HCT116 (cell line): Measurements from ENCODE around the gene NUDT14. TPM values are rescaled to one million over a fixed set of nuclear protein-coding genes. Genes with fewer than 3 reads are reported as not detected.

Experiments
- ATAC-seq: fragments of 200-7000 bp; cut with Tn5 transposase; 2 replicates; pipeline ENCODE4 v1.9.1; 2020; ENCODE audit warnings: mild to moderate bottlenecking, moderate library complexity
- BruUV-seq: library from RNA; stranded (reverse); fragments of 400-500 nt; replicated peaks from 2 replicates; lab custom pipeline; 2021; lab: Mats Ljungman, UMichigan
- CTCF ChIA-PET: fragments of 300-600 bp; sonication (Branson Sonifier 250); formaldehyde crosslinking; loops from one replicate; lab custom pipeline; 2021; ENCODE audit warnings: antibody characterized with exemption; lab: Charles Lee
- POLR2A ChIA-PET: fragments of 300-600, 350-600 bp; sonication (Branson Sonifier 250); formaldehyde crosslinking; loops from one replicate; lab custom pipeline; 2021; ENCODE audit warnings: antibody characterized with exemption; lab: Charles Lee
- RAD21 ChIA-PET, 2 experiments: fragments of 300-600 bp; sonication (Branson Sonifier 250); formaldehyde crosslinking; loops; one replicate each; lab custom pipeline; 2023; ENCODE audit warnings: low total read pairs in 2 of 2; ENCODE audit not compliant: uncharacterized antibody in 2 of 2, unreplicated experiment in 2 of 2, low non-redundant PET in 1 of 2; lab: Charles Lee
- DNase-seq: peaks from one replicate; pipeline ENCODE4 v3.0.0-alpha.2; 2010; ENCODE audit warnings: low read depth, low spot score
- H2AFZ ChIP-seq: fragments of 200-600 bp; shearing (Covaris generic), sonication (generic); 2 replicates; pipeline ENCODE4 v1.6.1; 2017; ENCODE audit warnings: low read depth, mixed run types, mixed read lengths, antibody characterized with exemption, low read length; ENCODE audit not compliant: poor library complexity, severe bottlenecking
- H3K27ac ChIP-seq: 2 replicates; pipeline ENCODE4 v1.5.1; 2012; ENCODE audit warnings: low read depth, low read length
- H3K27me3 ChIP-seq: fragments of 200-600 bp; sonication (generic); 2 replicates; pipeline ENCODE4 v1.6.1; 2016; ENCODE audit warnings: mixed run types, low read length, mixed read lengths; ENCODE audit not compliant: insufficient read depth
- H3K36me3 ChIP-seq, 2 experiments: fragments of 200-500 bp in 1 of 2; fragments of 200-600 bp in 1 of 2; sonication (Bioruptor generic) in 1 of 2; sonication (generic) in 1 of 2; 2 replicates each; pipeline versions ENCODE4 v1.5.1 to v1.6.1; 2014 to 2016; ENCODE audit warnings: low read length in 2 of 2, inconsistent platforms in 1 of 2, mixed read lengths in 1 of 2, mixed run types in 1 of 2; ENCODE audit not compliant: insufficient read depth in 2 of 2, control insufficient read depth in 1 of 2
- H3K4me1 ChIP-seq, 2 experiments: fragments of 200-600 bp in 1 of 2; sonication (generic) in 1 of 2; 2 replicates each; pipeline versions ENCODE4 v1.5.1 to v1.6.1; 2012 to 2017; ENCODE audit warnings: low read length in 2 of 2, inconsistent platforms in 1 of 2, mild to moderate bottlenecking in 1 of 2, mixed read lengths in 1 of 2, mixed run types in 1 of 2, moderate library complexity in 1 of 2; ENCODE audit not compliant: insufficient read depth in 2 of 2, control insufficient read depth in 1 of 2
- H3K4me2 ChIP-seq: fragments of 200-600 bp; sonication (generic); 2 replicates; pipeline ENCODE4 v1.6.1; 2017; ENCODE audit warnings: mixed run types, low read length, mixed read lengths
- H3K4me3 ChIP-seq, 2 experiments: fragments of 200-600 bp in 1 of 2; sonication (generic) in 1 of 2; replicated peaks in 1 of 2; 2 replicates each; pipeline ENCODE4 v1.5.1; 2011 to 2016; ENCODE audit warnings: low read length in 2 of 2, control low read depth in 1 of 2, low read depth in 1 of 2, mild to moderate bottlenecking in 1 of 2, mixed read lengths in 1 of 2, mixed run types in 1 of 2
- H3K79me2 ChIP-seq: fragments of 200-600 bp; sonication (generic); 2 replicates; pipeline ENCODE4 v1.6.1; 2017; ENCODE audit warnings: mild to moderate bottlenecking, mixed run types, low read length, moderate library complexity, mixed read lengths; ENCODE audit not compliant: insufficient read depth
- H3K9ac ChIP-seq: fragments of 200-600 bp; sonication (generic); 2 replicates; pipeline ENCODE4 v1.6.1; 2016; ENCODE audit warnings: low read length, mixed read lengths
- H3K9me2 ChIP-seq: fragments of 200-600 bp; sonication (generic), shearing (Covaris generic); 2 replicates; pipeline ENCODE4 v1.6.1; 2017; ENCODE audit warnings: mixed run types, mild to moderate bottlenecking, moderate library complexity; ENCODE audit not compliant: insufficient read depth
- H3K9me3 ChIP-seq, 2 experiments: fragments of 200-500 bp in 1 of 2; fragments of 200-600 bp in 1 of 2; sonication (Bioruptor generic) in 1 of 2; sonication (generic) in 1 of 2; 2 replicates each; pipeline ENCODE4 v1.6.1; 2014 to 2017; ENCODE audit warnings: low read length in 2 of 2, mixed read lengths in 2 of 2, inconsistent platforms in 1 of 2, low read depth in 1 of 2, mild to moderate bottlenecking in 1 of 2, mixed run types in 1 of 2, moderate library complexity in 1 of 2; ENCODE audit not compliant: control insufficient read depth in 1 of 2, insufficient read depth in 1 of 2
- H4K20me1 ChIP-seq: fragments of 200-600 bp; sonication (generic), shearing (Covaris generic); 2 replicates; pipeline ENCODE4 v1.6.1; 2017; ENCODE audit warnings: mixed run types, mild to moderate bottlenecking, moderate library complexity; ENCODE audit not compliant: insufficient read depth
- CBX3 ChIP-seq: IDR thresholded peaks from 2 replicates; pipeline ENCODE4 v1.6.1; 2012; ENCODE audit warnings: low read depth
- CTCF ChIP-seq, 3 experiments: fragments of 200-600 bp in 1 of 3; sonication (generic) in 1 of 3; IDR thresholded peaks in 2 of 3; conservative IDR thresholded peaks in 1 of 3; 2 replicates each; pipeline ENCODE4 v1.5.1; 2012 to 2017; ENCODE audit warnings: low read depth in 2 of 3, low read length in 2 of 3, antibody characterized with exemption in 1 of 3, borderline replicate concordance in 1 of 3, control low read depth in 1 of 3, mild to moderate bottlenecking in 1 of 3, mixed read lengths in 1 of 3, mixed run types in 1 of 3, moderate library complexity in 1 of 3; ENCODE audit not compliant: insufficient read depth in 1 of 3
- ELF1 ChIP-seq: IDR thresholded peaks from 2 replicates; pipeline ENCODE4 v1.6.1; 2012; ENCODE audit warnings: low read depth, borderline replicate concordance
- EZH2 ChIP-seq: fragments of 200-600 bp; sonication (generic); IDR thresholded peaks from 2 replicates; pipeline ENCODE4 v1.6.1; 2017; ENCODE audit warnings: antibody characterized with exemption, mixed run types
- FOSL1 ChIP-seq: IDR thresholded peaks from 2 replicates; pipeline ENCODE4 v1.6.1; 2012; ENCODE audit warnings: low read depth
- POLR2AphosphoS5 ChIP-seq: IDR thresholded peaks from 2 replicates; pipeline ENCODE4 v1.6.1; 2011; ENCODE audit warnings: mild to moderate bottlenecking, low read depth, low read length, moderate library complexity
- TCF7L2 ChIP-seq: IDR thresholded peaks from 2 replicates; pipeline ENCODE4 v1.7.0; 2011; ENCODE audit warnings: borderline replicate concordance, inconsistent platforms; ENCODE audit not compliant: insufficient read depth, insufficient read length; ENCODE audit errors: extremely low read depth
- intact Hi-C: fragments of 100-400 bp; cut with micrococcal nuclease; formaldehyde crosslinking; loops from 2 replicates; pipeline ENCODE4 v1.10.0; 2022
- total RNA-seq: library from RNA; stranded (reverse); gene quantifications from one replicate; pipeline ENCODE4 v1.2.1, GENCODE V29; 2021; ENCODE audit not compliant: unreplicated experiment

The NUDT14 gene
- total RNA-seq, 1 experiment from 2014 or later: 56.1 TPM

- RAD21 ChIA-PET: no interaction called here
- Histone ChIP-seq H3K9me3 (no peaks in the 10 kb centered on the region), H3K4me3 (no peak overlapping the region), H3K79me2 (no peaks in the 10 kb centered on the region), H3K9me2 (no peaks in the 10 kb centered on the region), H3K4me1 (no peaks in the 10 kb centered on the region), H4K20me1 (no peaks in the 10 kb centered on the region), H3K27me3 (no peaks in the 10 kb centered on the region), H2AFZ (no peak overlapping the region), H3K4me2 (no peak overlapping the region), H3K27ac (no peak overlapping the region), H3K36me3 (peaks cover 7 to 21% of the 10 kb centered on the region in 2 experiments; a peak in 3 of 4 replicates), H3K9ac (no peak overlapping the region)
- intact Hi-C loops: no loop called here
- ATAC-seq (no peak), DNase-seq (no peak)
- CTCF ChIA-PET: no interaction called here
- POLR2A ChIA-PET: no interaction called here
- BruUV-seq: no TSS peak
- no peak for TF ChIP-seq ELF1
- no peak for TF ChIP-seq CBX3
- no peak for TF ChIP-seq FOSL1
- no peak for TF ChIP-seq EZH2
- TF ChIP-seq POLR2AphosphoS5: no peak
- TF ChIP-seq CTCF (IDR thresholded peaks at IDR 0.05 in 2 of 3, conservative IDR thresholded peaks at IDR 0.05 in 1 of 3; ENCODE audit: borderline replicate concordance in 1 of 3, insufficient read depth in 1 of 3, low read depth in 2 of 3, low read length in 2 of 3): no peak
- TF ChIP-seq TCF7L2: no peak
These were observed 35.5 kb downstream of the NUDT14 start for GRCh38 chr14:105145381-105146180.
